HG03135 (cell line): ENCODE results near the gene EFHC2.
"Not testable (repeated sequence)": the region's sequence is repeated elsewhere in the genome, so short reads cannot be mapped to it uniquely, and the experiment has no call there.

Experiments
- ATAC-seq: cut with Tn5 transposase; IDR thresholded peaks from one replicate; pipeline ENCODE4 v1.9.1; 2021; ENCODE audit warnings: mild to moderate bottlenecking, moderate library complexity; ENCODE audit not compliant: unreplicated experiment

Gene EFHC2

DNA sequence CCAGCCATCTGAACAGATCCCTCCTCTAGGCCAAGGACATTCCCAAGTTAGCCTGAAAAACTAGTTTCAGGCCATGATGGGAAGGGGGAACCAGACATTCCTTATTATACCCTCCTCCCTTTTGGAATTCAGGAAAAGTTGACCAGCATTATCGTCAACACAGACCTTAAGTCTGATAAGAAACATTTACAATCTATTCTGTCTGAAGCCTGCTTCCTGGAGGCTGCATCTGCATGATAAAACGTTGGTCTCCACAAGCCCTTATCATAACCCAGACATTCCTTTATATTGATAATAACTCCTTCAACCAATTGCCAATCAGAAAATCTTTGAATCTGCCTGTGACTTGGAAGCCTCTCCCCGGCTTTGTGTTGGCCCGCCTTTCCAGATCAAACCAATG lies 44.3 kb downstream of the EFHC2 start:
- no peak for ATAC-seq

DNA sequence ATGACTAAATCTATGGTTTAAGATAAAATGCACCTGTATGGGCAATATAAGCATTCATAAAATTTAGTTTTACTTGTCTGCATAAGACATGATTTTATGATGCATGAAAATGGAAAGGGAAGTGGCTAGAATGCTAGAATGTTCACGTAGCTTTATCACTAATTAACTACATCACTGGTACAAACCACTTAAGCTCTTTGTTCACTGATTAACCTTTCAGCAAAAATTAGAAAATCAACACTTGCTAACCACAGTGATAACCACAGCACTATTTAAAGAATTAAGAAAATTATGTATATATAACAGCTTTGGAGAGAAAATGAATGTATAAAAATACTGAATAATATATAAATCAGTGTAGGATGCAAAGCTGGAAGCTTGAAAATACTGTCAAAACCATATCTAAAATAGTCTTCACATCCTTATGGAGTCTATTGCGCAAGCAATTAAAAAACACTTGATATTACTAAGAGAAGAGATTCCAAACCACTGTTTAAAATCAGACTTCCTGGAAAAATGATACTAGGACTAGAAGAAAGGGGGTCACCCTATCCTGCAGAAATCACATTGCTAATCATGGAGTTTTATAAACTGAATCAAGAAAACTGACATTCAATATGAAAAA lies 51.9 kb downstream of the EFHC2 start:
- no peak for ATAC-seq

DNA sequence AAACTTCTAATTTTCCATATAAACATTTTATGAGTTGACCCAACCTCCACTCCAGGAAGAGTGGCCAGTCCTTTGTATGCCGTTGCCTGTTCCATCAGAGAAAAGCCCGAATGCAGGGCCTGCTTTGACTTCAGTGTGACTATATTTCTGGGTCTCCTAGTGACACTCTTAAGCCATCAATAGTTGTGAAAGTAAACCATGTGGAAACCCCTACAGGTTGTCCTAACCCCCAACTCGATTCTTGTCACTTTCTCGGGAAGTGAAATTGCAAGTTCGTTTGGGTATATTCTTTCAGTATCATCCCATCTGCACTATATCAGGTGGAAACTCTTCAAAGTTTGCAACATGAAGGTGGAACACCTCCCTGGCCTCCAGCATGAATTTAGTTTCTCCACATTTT lies 52.8 kb downstream of the EFHC2 start:
- ATAC-seq: no peak

DNA sequence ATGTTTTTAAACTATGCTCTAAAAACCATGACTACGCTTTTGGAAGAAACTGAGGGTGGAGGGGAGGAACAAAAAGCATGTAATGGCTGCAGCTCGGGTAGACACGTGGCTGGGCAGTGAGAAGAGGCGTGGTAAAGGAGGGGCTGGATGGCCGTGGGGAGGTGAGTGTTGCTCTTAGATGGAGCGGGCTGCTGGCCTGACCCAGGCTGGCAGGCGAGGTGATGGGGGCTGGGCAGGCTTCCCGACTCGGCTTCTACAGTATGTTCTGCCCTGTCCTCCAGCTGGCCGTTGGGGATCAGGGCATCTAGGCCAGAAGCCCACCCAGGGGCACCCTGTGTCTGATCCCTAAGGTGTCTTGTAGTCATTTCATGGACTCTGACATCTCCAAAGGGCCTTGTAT lies 60.7 kb downstream of the EFHC2 start:
- no peak for ATAC-seq

DNA sequence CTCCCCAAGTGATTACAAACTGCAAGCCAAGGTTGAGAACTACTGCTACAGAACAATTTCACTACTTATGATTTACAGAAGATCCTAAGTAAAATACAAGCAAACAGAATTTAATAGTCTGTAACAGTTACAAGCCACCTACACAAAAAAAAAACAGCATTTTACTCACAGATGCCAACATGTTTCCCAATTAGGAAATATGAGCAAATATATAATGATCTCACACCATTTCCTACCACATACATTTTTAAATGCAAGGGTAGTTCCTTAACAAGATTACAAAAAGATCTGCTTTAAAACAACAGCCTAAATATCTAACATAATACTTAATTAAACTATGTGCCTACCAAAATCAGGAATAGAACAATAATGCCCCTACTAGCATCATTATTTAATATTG lies 63.4 kb downstream of the EFHC2 start:
- no peak for ATAC-seq

DNA sequence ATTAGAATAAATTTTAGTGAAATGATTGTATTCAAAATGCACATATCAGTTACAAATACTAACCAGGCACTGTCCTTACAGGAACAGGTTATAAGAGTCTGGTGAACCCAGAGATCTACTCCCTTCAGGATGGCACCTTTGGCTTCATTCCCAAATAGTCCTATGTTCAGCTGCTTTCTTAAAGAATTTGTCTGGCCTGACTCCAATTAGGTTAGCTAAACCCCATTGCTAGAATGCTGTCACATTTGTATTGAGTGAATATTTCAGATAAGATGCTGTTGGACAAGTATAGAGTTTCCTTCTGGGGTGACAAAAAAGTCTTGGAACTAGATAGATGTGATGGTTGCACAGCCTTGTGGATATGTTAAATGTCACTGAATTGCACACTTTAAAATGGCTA lies 69.4 kb downstream of the EFHC2 start:
- no peak for ATAC-seq

DNA sequence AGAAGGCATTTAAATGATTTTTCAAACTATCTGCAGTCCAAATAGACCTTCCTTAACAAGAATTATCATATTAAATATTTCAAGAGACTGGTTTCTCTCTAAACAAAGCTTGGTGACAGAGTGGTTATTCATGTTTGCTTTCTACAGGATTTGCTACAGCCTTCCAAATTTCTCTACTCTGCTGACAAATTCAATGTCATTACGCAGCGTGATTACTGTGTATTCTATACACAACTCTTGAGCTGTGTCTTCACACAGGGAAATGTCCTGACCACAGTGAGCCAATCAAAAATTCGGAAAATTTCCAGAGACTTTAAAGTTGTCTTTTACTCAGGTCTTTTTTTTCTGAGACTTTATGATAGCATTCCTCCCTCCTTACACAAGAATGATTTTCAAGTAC lies 75.6 kb downstream of the EFHC2 start:
- no peak for ATAC-seq

DNA sequence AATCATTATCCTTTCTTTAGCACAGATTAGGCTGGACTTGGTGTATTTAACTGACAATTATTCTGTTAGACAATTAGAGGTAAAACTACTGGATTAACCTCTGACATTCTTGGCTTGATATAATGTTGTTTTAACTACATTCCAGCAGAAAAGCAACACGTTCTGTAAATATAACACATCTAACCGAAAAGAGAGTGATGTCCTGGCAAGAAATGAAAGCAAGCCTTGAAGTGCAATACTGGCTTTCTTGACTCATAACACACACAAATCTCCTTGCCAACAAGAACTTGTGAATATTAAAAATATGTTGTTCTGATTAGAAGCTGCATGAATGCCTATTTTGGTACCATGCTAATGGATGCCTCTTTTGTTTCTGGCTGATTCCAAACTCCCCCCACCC lies 76.4 kb downstream of the EFHC2 start:
- no peak for ATAC-seq

DNA sequence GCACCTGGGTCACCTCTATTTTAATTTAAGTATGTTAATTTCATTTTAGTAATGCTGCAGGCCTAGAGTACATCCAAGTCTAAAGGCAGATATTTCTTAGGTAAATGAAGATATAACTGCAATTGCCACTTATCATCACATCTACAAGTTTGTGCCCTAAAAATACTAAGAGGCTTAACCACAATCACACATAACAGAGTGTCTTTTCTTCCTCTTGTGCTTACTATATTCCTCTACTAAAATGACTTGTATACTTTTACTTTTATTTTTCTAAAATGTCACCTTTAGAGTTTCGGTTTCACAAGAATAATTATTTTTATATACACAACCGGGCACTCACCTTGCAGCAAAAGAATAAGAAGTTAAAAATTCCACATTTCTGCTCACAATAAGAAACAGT lies 77.9 kb downstream of the EFHC2 start:
- ATAC-seq: peak; percentile 54

DNA sequence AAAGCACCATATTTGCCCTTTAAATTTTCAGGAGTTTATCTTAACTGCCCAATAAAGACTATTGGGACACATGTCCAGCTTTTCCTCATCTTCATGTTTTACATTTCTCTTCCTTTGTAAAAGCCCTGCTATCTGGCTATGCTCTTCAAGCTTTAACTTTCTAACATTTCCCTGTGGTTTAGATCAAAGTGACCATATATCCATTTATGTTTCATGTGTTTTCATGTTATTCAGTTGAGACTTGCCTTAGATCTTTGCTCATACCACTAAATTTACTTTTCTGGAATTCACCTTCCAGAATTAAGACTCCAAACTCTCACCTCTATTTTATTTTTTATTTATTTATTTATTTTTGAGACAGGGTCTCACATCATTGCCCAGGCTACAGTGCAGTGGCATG lies 78.5 kb downstream of the EFHC2 start:
- ATAC-seq: no peak

DNA sequence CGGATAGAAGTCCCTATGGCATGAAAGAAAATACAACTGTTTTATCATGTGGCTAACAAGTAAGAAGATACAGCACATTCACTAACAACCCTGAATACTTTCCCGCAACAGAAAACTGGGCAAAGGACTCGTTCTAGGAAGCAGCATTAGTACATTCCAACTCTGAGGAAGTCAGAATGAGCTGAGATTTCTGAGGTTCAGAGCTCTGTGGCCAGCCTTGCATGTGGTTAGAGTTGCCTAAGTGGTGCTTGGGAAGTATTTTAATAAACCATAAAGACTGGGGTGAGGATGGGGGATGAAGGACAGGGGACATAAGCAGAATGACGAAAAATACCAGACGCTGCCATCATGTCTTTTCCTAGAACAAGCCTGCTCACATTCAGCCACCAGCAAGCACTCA lies 82.2 kb downstream of the EFHC2 start:
- no peak for ATAC-seq

DNA sequence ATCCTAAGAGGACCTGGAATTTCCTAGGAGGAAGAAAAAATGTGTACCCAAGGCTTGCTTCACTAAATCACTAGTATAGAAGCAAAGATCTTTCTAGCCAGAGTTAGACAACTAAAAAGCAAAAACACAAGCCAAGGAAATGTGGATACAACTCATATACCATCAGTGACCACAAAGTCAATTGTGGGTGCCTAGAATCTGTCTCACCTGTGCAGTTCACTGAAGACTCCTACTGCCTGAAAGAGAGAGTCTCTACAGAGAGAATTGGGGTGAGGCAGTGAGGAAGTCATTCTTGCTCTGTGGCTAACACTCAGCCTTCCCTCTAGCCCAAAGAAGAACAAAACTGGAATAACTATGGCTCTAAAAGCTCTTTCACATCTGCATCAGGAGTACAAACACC lies 82.9 kb downstream of the EFHC2 start:
- no peak for ATAC-seq

DNA sequence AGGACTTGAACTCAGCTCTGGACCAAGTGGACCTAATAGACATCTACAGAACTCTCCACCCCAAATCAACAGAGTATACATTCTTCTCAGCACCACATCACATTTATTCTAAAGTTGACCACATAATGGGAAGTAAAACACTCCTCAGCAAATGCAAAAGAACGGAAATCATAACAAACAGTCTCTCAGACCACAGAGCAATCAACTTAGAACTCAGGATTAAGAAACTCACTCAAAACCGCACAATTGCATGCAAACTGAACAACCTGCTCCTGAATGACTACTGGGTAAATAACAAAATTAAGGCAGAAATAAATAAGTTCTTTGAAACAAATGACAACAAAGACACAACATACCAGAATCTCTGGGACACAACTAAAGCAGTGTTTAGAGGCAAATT lies 87.7 kb downstream of the EFHC2 start:
- ATAC-seq: not testable (repeated sequence)

DNA sequence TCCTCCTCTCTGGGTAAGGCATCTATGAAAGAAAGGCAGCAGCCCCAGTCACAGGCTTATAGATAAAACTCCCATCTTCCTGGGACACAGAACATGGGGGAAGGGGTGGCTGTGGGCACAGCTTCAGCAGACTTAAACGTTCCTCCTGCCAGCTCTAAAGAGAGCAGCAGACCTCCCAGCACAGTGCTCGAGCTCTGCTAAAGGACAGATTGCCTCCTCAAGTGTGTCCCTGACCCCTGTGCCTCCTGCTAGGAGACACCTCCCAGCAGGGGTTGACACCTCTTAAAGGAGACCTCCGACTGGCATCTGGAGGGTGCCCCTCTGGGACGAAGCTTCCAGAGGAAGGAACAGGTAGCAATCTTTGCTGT lies 89.9 kb downstream of the EFHC2 start:
- ATAC-seq: no peak

DNA sequence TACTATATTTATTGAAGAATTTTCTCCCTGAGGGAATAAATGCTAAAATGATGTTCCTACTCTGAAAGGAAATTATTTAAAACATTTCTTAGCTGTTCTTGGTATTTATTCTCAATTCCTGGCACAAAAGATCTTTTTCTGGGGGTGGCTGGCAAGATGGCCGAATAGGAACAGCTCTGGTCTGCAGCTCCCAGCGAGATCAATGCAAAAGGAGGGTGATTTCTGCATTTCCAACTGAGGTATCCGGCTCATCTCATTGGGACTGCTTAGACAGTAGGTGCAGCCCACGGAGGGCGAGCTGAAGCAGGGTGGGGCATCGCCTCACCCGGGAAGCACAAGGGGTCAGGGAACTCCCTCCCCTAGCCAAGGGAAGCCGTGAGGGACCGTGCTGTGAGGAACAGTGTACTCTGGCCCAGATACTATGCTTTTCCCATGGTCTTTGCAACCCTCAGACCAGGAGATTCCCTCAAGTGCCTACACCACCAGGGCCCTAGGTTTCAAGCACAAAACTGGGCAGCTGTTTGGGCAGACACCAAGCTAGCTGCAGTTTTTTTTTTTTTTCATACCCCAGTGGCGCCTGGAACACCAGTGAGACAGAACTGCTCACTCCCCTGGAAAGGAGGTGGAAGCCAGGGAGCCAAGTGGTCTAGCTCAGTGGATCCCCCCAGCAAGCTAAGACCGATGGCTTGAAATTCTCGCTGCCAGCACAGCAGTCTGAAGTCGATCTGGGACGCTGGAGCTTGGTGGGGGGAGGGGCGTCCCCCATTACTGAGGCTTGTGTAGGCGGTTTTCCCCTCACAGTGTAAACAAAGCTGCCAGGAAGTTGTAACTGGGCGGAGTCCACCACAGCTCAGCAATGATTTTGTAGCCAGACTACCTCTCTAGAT lies 90.5 kb downstream of the EFHC2 start:
- ATAC-seq: peak; percentile 89

DNA sequence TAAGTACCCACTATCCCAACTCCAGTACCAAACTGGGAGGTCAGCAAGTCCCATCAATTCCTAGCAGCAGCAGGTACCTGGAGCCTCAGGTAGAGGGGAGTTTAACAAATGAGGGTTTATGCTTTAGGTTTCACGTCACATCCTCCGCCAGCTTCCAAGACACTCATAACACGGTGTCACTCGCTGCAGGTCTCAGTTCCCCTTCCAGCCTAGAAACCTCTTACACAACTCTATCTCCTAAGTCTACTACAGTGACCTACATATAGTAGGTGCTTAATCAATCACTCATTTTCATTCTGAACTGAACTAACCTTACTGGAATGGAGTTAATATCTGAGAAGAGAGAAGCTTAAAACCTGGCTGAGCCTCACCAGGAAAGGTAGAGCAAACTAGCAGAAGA lies 96.0 kb downstream of the EFHC2 start:
- ATAC-seq: no peak

DNA sequence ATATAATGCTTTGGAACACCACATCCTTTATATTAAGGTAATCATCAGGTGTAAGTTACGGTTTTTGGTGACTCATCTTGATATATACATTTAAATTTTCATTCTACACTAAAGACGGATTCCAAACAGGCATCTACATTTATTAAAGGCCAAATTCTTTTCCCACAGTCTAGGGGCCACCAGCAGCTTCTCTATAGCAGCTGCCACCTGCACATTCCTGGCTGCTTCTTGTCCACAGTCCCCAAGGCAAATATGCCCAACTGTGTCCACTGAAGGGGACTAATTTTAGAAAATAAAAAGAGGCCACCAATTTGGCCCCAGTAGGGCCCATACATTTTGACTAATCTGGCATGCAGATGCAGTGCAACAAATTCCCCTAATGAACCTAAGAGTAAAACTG lies 96.6 kb downstream of the EFHC2 start:
- no peak for ATAC-seq

DNA sequence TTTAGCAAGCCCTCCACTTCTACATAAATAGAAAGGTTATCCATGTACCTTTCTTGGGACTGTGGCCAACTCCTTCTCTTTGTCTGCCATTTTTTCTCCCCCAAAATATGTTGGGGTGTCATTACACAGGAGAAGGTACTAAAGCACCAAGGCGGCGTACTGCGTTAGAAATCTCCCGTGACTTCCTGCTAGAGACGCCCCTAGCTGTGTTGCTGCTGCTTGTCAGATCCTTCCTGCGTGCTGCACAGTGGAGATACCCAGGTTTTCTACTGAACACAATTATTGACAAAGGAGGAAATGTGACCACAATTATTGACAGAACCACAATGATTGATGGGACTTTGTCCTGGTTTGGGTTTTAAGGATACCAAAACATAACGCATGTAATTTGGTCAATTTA lies 97.7 kb downstream of the EFHC2 start:
- no peak for ATAC-seq

DNA sequence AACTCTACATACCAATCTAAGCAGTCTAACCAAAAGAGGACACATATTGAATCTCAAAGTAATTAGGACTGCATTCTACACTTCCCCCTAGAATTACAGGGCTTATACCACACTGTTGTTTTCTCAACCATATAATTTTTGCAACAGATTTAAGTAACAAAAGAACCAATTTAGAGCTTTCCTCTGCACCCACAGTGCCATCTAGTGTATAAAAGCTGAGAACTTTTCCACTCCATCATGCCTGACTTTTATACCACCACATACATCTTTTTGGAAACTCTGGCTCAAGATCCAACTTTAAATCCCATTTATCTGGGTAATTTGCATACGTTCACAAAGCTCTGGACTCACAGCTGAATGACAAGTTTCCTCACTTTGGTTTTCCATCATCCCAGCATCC lies 99.5 kb downstream of the EFHC2 start:
- no peak for ATAC-seq

DNA sequence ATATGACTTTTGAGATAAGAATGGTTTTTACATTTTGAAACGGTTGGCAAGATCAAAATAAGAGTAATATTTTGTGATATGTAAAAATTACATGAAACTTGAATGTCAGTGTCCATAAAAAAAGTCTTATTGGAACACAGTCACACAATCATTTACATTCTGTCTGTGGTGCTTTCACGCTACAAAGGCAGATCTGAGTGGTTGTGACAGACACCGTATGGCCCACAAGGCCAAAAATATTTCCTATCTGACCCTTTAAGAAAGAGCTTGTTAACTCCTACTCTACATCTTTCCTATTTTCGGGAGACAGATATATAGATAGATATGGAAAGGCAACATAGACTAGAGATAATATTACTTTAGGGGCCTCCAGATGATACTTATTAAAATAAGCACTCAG lies 101.9 kb downstream of the EFHC2 start:
- no peak for ATAC-seq

DNA sequence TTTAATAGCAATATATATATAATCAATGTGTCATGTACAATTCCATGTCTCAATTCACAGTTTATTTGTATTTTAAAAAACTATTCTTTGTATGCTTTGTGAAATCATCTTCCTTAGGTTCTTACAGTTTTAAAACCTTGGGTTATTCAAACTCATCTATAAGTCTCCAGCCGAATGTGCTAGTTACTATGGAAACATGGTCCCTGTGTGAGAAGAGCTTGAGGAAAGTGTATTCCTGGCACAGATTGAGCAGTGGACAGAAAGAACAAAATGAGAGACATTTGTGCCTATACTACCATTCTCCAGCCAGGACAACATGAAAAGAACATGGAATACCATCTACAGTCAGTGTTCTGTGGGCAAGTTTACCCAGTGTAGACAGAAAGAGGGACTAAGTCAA lies 103.4 kb downstream of the EFHC2 start:
- no peak for ATAC-seq

DNA sequence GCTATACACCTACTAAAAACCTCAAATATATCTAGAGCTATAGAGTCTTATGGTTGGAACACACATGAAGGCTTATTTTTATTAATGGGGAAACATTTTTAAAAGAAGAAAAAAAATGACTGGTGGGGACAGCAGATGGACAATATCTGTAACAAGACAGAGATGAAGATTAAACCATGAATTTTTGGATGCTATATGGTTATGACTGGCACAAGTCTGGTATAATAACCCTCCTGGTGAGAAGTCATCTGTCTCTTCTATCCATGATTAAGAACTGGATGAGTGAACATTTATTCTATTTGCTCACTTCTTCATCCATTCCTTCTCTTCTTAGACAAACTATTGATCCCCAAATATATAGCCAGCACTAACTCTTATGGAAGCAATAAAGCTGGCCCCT lies 104.4 kb downstream of the EFHC2 start:
- no peak for ATAC-seq

DNA sequence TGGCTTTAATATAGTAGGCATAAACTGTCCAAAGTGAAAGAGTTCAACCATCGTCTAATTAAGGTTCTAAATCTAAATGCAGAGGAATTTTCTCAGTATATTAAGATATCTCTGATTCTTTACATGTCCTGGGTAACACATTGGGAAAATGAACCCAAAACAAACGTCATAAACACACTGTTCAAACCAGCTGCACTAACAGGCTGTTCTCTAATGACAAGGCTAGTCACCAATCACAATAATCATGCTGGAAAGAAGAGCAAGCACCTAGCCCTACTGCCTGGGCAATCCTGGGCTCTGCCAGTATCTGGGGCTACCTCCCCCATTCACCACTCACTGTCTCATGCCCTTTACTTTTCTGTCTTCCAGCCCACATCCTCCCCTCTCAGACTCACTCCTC lies 107.9 kb downstream of the EFHC2 start:
- no peak for ATAC-seq
